K562 treated with DMSO at 1 percent for 48 hours (cell line): Measurements from ENCODE around the gene EPM2AIP1. TPM values are rescaled to one million over a fixed set of nuclear protein-coding genes. Genes with fewer than 3 reads are reported as not detected.

Experiments
- total RNA-seq: library from RNA; unstranded; fragments of 300-600 nt; gene quantifications from 2 replicates; pipeline ENCODE4 v1.2.3, GENCODE V29; 2022; ENCODE audit warnings: low replicate concordance; ENCODE audit errors: extremely low read depth

Gene EPM2AIP1
- total RNA-seq: not detected in 2 replicates

DNA sequence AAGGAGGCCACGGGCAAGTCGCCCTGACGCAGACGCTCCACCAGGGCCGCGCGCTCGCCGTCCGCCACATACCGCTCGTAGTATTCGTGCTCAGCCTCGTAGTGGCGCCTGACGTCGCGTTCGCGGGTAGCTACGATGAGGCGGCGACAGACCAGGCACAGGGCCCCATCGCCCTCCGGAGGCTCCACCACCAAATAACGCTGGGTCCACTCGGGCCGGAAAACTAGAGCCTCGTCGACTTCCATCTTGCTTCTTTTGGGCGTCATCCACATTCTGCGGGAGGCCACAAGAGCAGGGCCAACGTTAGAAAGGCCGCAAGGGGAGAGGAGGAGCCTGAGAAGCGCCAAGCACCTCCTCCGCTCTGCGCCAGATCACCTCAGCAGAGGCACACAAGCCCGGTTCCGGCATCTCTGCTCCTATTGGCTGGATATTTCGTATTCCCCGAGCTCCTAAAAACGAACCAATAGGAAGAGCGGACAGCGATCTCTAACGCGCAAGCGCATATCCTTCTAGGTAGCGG, at the start of gene EPM2AIP1:
EPM2AIP1 (minus strand) TSS at position 326 of the 520 bp plus-strand sequence; CDS start at position 272, 54 bp downstream.

GRCh38 chr3:36993326-36994283, 674 bp upstream of the EPM2AIP1 start, which contains the start of gene MLH1:
TSS of gene MLH1 (plus strand) at chr3:36993518. CDS start at chr3:36993548, 30 bp downstream.

GRCh38 chr3:36944641-36945270, 48.2 kb downstream of the EPM2AIP1 start, which contains the start of gene TRANK1:
TSS of gene TRANK1 (minus strand) at chr3:36945054. CDS start at chr3:36944809, 245 bp downstream.

Other genes starting within 250 kb of the EPM2AIP1 start
- not detected in 2 replicates for gene DCLK3, start 228.6 kb downstream of the EPM2AIP1 start, total RNA-seq
- not detected in 2 replicates for gene TRANK1, start 48.1 kb downstream of the EPM2AIP1 start, total RNA-seq
- not detected in 2 replicates for gene MLH1, start 387 bp upstream of the EPM2AIP1 start, total RNA-seq
- not detected in 2 replicates for gene LRRFIP2, start 181.5 kb upstream of the EPM2AIP1 start, total RNA-seq